DMS53 treated with DMSO at 0.1 percent for 48 hours (cell line): ENCODE measurements around the gene RUFY2.
A peak's percentile ranks its signal among the peaks of the same experiment; 100 is the strongest.

Source experiments
- DNase-seq: peaks from one replicate; lab custom pipeline; 2025; ENCODE audit not compliant: unreplicated experiment; lab: John Stamatoyannopoulos, UW

RUFY2 gene

GRCh38 chr10:68364101-68364886 lies 42.8 kb downstream of the RUFY2 start:
- DNase-seq, result no peak

- no peak for DNase-seq
Observed at GRCh38 chr10:68362590-68362989, 44.5 kb downstream of the RUFY2 start.

- no peak for DNase-seq
Observed at GRCh38 chr10:68359189-68359588, 47.9 kb downstream of the RUFY2 start.

- DNase-seq, result no peak
Observed at GRCh38 chr10:68353537-68353936, 53.5 kb downstream of the RUFY2 start.

GRCh38 chr10:68348265-68348741 lies 58.8 kb downstream of the RUFY2 start:
- peak; percentile 35 for DNase-seq

- DNase-seq, result no peak
Observed at GRCh38 chr10:68346774-68347173, 60.3 kb downstream of the RUFY2 start.

GRCh38 chr10:68345621-68346020 lies 61.5 kb downstream of the RUFY2 start:
- no peak for DNase-seq

- no peak for DNase-seq
Observed at GRCh38 chr10:68342909-68343516, 64.1 kb downstream of the RUFY2 start.

- DNase-seq, result no peak
Observed at GRCh38 chr10:68340358-68341080, 66.6 kb downstream of the RUFY2 start.

- no peak for DNase-seq
Observed at GRCh38 chr10:68336754-68337351, 70.2 kb downstream of the RUFY2 start.

- no peak for DNase-seq
Observed at GRCh38 chr10:68334672-68335467, 72.2 kb downstream of the RUFY2 start.

GRCh38 chr10:68333440-68334431 lies 73.3 kb downstream of the RUFY2 start:
- no peak for DNase-seq

- no peak for DNase-seq
Observed at GRCh38 chr10:68333058-68333395, 74.0 kb downstream of the RUFY2 start.

- DNase-seq, result peak; percentile 57
Observed at GRCh38 chr10:68332259-68333057, 74.6 kb downstream of the RUFY2 start, which contains the start of gene PBLD. Gene PBLD, minus strand, starts transcription at chr10:68332928. Its CDS starts 26,084 bp downstream, at chr10:68306844.

GRCh38 chr10:68331455-68332258 lies 75.4 kb downstream of the RUFY2 start, which contains the start of gene HNRNPH3:
Gene HNRNPH3, plus strand, starts transcription at chr10:68332064. Its CDS starts 5,158 bp downstream, at chr10:68337222.
- peak; percentile 93 for DNase-seq

- DNase-seq, result peak; percentile 42
Observed at GRCh38 chr10:68330852-68331454, 76.1 kb downstream of the RUFY2 start.

- no peak for DNase-seq
Observed at GRCh38 chr10:68329506-68329861, 77.6 kb downstream of the RUFY2 start.
